ENCODE measurements around the gene FHIP2A.

Gene FHIP2A

DNA sequence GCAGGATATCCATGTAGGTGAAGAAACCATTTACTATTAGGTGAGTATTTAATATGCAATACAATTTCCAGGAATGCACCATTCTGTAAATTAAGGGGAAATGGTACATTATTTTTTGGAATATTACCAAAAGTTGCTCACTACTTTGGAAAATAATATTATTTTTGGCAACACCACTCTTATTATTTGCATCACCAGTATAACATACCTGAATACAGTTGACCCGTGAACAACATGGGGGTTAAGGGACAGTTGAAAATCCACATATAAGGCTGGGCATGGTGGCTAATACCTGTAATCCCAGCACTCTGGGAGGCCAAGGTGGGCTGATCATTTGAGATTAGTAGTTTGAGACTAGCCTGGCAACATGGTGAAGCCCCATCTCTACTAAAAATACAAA lies 21.2 kb upstream of the FHIP2A start:
- Histone ChIP-seq H3K36me3 (ENCODE audit: insufficient read depth, low read length) (no peaks in the 10 kb centered on the region), H3K4me1 (ENCODE audit: insufficient read depth, low read length) (no peaks in the 10 kb centered on the region), H3K9me3 (ENCODE audit: control insufficient read depth, insufficient read depth, low read length) (no peaks in the 10 kb centered on the region), H3K9ac (ENCODE audit: low read depth, low read length) (no peak overlapping the region)

DNA sequence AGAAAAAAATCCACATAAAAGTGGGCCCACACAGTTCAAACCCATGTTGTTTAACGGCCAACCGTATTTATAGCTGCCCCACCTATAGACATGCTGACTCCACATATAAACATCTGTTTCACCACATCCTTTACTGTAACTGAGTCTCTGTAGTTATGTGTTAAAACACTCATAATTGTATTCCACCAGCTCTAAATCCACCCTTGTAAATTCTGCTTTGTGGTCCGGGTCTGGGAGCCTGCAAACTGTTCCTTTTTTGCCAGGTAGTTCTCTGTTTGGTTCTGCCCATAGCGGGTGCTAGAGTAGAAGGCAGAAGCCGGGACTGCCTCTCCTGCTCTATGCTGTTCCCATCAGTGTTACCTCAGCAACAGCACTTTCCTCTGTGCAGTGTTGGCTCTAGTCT lies 20.2 kb upstream of the FHIP2A start:
- no peaks in the 10 kb centered on the region for H3K4me1 ChIP-seq (ENCODE audit: insufficient read depth, low read length)
- no peak overlapping the region for H3K9ac ChIP-seq (ENCODE audit: low read depth, low read length)
- no peaks in the 10 kb centered on the region for H3K9me3 ChIP-seq (ENCODE audit: control insufficient read depth, insufficient read depth, low read length)
- H3K36me3 ChIP-seq (ENCODE audit: insufficient read depth, low read length), result no peaks in the 10 kb centered on the region

DNA sequence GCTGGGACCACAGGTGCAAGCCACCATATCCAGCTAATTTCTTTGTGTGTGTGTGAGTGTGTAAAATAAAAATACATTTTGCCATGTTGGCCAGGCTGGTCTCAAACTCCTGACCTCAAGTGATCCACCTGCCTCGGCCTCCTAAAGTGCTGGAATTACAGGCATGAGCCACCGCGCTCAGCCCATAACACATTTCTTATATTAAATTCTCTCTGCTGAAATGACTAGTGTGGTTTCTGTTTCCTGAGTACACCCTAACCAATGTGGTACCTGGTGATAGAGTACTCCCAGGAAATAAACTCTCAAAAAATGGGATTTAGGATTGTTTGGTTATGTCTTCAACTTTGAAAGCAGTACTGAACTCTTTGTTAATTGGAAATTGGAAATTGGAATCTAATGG lies 19.4 kb upstream of the FHIP2A start:
- Histone ChIP-seq H3K9ac (ENCODE audit: low read depth, low read length) (no peak overlapping the region), H3K36me3 (ENCODE audit: insufficient read depth, low read length) (no peaks in the 10 kb centered on the region), H3K4me1 (ENCODE audit: insufficient read depth, low read length) (no peaks in the 10 kb centered on the region)

DNA sequence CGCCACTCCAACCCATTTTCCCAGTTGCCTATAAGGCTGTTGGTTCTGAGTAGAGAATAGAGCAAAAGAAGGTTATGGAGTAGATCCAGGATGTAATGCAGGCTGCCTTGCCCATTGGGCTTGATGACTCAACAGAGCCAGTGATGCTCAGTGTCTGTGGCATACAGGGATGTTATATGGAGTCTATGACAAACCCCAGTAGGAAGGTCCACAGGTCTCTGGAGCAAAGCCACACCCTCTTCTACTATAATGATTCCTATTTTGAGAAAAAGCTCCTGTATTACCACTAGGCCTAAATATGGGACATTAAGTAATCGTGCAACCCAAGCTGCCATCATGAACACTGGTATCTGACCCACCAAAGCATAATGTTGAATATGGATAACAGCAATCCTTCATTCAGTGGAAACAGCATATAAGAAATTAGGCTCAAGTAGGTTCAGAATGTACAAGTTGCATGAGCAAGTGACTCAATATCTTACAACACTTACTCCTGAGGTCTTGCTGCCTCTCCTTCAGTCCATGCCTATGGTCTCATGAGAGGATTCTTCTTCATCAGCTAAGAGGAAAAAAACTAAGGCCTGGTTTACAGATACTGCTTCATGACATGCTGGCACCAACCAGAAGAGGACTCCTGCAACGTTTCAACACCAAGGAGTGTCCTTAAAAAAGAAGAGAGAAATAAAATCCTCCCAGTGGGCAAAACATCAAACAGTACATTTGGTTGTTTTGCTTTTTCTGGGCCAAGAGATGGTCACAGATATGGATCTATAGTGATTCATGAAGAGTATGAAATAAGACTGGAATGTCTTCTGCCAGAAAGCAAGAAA lies 14.8 kb upstream of the FHIP2A start:
- no peak overlapping the region for H3K9ac ChIP-seq (ENCODE audit: low read depth, low read length)
- no peaks in the 10 kb centered on the region for H3K36me3 ChIP-seq (ENCODE audit: insufficient read depth, low read length)
- no peaks in the 10 kb centered on the region for H3K4me1 ChIP-seq (ENCODE audit: insufficient read depth, low read length)
- H3K9me3 ChIP-seq (ENCODE audit: control insufficient read depth, insufficient read depth, low read length), result no peaks in the 10 kb centered on the region

More for the DNA sequence above, 19.4 kb upstream of the FHIP2A start:
- H3K9me3 ChIP-seq (ENCODE audit: control insufficient read depth, insufficient read depth, low read length), result no peaks in the 10 kb centered on the region

DNA sequence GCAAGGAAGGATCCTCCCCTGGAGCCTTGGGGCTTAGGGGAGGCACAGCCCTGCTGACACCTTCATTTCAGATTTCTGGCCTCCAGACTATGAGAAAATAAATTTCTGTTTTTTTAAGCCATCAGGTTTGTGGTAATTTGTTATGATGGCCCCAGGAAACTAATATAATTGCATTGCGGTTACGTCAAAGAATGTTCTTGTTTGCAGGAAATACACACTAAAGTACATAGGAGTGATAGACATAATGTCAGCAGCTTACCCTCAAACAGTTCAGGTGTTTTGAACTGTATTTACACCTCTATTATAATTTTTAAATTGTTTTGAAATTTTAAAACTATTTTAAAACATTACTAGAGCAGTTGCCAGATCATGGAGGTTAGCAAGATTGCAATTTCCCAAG lies 12.6 kb upstream of the FHIP2A start:
- no peaks in the 10 kb centered on the region for H3K4me1 ChIP-seq (ENCODE audit: insufficient read depth, low read length)
- H3K9me3 ChIP-seq (ENCODE audit: control insufficient read depth, insufficient read depth, low read length), result no peaks in the 10 kb centered on the region

DNA sequence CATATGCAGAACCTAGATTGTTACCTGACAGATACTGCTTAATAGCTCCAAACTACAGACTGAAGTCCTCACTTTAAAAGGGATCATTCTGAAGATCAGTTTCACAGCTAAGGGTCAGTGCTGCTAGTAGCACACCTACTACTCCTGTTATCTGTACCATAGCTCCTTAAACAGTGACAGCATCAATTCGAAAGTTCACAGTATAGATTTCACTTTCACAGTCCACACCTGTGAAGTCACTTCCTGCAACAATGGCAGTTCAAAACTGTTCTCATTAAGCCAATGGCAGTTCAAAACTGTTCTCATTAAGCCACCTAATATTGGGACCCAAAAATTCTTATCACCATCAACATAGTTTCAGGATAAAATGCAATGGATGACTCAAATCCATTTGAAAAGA lies 10.7 kb upstream of the FHIP2A start:
- no peaks in the 10 kb centered on the region for H3K4me1 ChIP-seq (ENCODE audit: insufficient read depth, low read length)
- H3K9ac ChIP-seq (ENCODE audit: low read depth, low read length), result no peak overlapping the region
- H3K36me3 ChIP-seq (ENCODE audit: insufficient read depth, low read length), result no peaks in the 10 kb centered on the region
- H3K9me3 ChIP-seq (ENCODE audit: control insufficient read depth, insufficient read depth, low read length), result no peaks in the 10 kb centered on the region

More for the DNA sequence above, 12.6 kb upstream of the FHIP2A start:
- no peak overlapping the region for H3K9ac ChIP-seq (ENCODE audit: low read depth, low read length)
- no peaks in the 10 kb centered on the region for H3K36me3 ChIP-seq (ENCODE audit: insufficient read depth, low read length)

DNA sequence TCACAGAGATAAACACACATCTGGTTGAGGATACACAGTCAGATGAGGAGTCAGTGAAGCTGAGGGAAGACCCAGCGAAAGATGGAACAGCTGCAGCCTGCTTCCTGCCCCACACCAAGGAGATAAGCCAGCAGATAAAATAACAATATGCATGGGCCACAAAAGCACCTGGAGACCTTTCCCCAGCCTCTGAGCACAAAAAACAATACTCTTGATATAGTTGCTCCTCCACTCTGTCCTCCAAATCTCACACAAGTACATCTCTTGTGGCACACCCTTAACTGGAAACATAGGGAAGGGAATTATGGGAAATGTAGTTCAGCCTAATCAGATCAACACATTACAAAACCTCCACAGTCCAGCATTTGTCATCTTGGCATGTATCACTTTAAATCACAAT lies 9.7 kb upstream of the FHIP2A start:
- no peaks in the 10 kb centered on the region for H3K4me1 ChIP-seq (ENCODE audit: insufficient read depth, low read length)
- no peaks in the 10 kb centered on the region for H3K9me3 ChIP-seq (ENCODE audit: control insufficient read depth, insufficient read depth, low read length)
- H3K9ac ChIP-seq (ENCODE audit: low read depth, low read length), result no peak overlapping the region
- H3K36me3 ChIP-seq (ENCODE audit: insufficient read depth, low read length), result no peaks in the 10 kb centered on the region

DNA sequence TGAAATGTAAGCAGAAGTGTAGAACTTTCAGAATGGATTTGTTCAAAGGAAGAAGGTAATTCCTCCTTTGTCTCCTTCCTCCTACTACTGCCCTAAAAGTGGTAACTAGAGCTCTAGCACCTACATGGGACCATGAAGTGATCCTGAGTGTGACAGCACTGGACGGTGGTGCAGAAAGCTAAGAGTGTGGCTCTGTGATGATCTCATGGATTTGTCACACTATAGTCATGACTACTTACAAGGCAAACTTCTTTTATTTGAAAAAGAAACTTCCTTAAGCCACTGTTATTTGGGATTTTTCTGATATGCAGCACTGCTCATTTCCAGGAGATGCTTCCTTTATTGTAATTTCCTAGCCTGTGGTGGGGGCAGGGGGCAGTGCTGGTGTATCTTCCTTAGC lies 5.8 kb upstream of the FHIP2A start:
- Histone ChIP-seq H3K9me3 (ENCODE audit: control insufficient read depth, insufficient read depth, low read length) (peaks cover 1% of the 10 kb centered on the region; the same call in 1 of the 2 replicates), H3K4me1 (ENCODE audit: insufficient read depth, low read length) (no peaks in the 10 kb centered on the region), H3K9ac (ENCODE audit: low read depth, low read length) (no peak overlapping the region), H3K36me3 (ENCODE audit: insufficient read depth, low read length) (no peaks in the 10 kb centered on the region)

DNA sequence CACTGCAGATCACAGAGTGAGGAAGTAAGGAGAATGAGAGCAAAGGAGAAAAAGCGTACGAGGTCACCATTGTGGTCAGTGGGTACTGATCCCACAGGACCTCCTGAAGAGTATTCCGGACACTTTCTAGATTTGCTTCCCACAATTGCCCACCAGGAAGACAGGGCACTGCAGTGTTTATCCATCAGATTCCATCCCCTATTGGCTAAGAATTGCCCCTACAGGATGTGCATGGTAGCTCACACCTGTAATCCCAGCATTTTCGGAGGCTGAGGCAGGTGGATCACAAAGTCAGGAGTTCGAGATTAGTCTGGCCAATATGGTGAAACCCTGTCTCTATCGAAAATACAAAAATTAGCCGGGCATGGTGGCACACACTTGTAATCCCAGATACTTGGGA lies 5.3 kb upstream of the FHIP2A start:
- Histone ChIP-seq H3K9ac (ENCODE audit: low read depth, low read length) (no peak overlapping the region), H3K36me3 (ENCODE audit: insufficient read depth, low read length) (no peaks in the 10 kb centered on the region), H3K9me3 (ENCODE audit: control insufficient read depth, insufficient read depth, low read length) (peaks cover 3% of the 10 kb centered on the region; the same call in 1 of the 2 replicates), H3K4me1 (ENCODE audit: insufficient read depth, low read length) (no peaks in the 10 kb centered on the region)

DNA sequence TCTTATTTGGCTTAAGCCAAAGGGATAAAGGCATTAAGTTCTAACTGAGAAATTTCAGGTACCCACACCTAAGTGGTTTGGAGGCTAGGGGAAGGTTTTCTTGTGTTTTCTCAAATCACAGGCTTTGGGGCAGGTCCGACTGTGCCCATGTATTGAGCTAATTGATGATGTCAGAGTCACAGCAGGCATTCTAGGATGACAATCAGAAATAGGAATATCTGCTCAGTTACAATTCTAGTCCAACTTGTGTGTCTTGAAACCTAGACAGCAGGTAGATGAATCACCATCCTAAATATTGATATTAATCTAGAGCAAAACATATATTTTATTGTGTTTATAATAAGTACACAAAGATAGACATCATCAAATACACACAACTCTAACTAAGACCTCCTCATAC lies 2.3 kb upstream of the FHIP2A start:
- H3K4me1 ChIP-seq (ENCODE audit: insufficient read depth, low read length), result no peaks in the 10 kb centered on the region
- H3K9ac ChIP-seq (ENCODE audit: low read depth, low read length), result no peak overlapping the region
- H3K9me3 ChIP-seq (ENCODE audit: control insufficient read depth, insufficient read depth, low read length), result peaks cover 3% of the 10 kb centered on the region; the same call in 1 of the 2 replicates
- no peaks in the 10 kb centered on the region for H3K36me3 ChIP-seq (ENCODE audit: insufficient read depth, low read length)

DNA sequence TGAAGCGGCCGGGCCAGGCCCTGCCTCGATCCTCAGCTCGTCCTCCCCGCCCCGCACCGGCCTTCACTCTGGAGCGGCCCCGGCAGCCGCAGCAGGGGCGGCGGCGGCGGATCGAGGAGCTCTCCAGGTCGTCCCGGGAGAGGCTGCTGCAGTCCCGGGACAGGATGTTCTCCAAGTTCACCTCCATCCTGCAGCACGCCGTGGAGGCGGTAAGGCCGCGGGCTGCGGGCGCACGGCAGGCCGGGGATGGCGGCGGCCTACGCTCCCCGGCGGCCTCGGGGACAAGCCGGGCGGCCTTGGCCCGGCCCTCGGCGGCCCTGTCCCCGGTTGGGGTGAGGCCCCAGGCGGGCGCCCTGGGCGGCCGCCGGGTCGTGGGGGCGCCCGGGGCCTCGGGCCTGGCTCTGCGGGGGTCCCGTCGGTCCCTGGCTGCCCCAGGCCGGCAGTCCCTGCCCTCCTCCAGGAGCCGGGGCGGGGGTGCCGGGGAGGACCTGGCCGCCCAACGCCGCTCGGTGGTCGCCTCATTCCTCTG lies 399 bp downstream of the FHIP2A start:
- Histone ChIP-seq H3K36me3 (ENCODE audit: insufficient read depth, low read length) (no peaks in the 10 kb centered on the region), H3K4me1 (ENCODE audit: insufficient read depth, low read length) (no peaks in the 10 kb centered on the region), H3K9me3 (ENCODE audit: control insufficient read depth, insufficient read depth, low read length) (peaks cover 3% of the 10 kb centered on the region; the same call in 1 of the 2 replicates), H3K9ac (ENCODE audit: low read depth, low read length) (peak overlapping the region; percentile 98)

DNA sequence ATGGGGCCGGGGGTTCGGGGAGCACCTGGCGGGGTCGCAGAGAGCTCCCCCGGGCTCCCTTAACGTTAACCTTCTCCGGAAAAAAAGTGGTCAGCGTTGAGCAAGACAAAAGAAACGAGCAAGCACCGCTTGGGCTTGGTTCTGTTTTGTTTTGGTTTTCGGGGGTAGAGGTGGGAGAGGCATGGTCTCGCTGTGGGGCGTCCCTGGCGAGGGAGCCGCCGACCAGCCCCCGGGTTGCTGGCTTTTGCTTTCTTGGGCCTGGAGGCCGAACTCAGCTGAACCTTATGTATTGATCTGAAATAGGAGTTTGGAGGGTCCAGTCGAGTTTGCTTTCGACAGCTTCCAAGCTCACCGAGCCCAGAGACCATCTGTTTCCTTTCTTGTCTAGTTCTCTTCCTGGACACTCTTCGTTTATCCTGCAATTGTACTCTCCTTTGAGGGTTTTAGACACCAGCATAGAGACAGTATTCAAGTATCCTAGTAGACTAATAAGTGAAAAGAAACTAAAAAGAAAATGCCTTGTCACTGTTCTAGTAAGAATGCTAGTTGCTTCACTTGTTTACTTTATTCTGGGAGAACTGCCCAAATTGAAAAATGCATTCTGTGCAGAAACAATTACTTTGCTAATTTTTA lies 980 bp downstream of the FHIP2A start:
- H3K9ac ChIP-seq (ENCODE audit: low read depth, low read length), result peak overlapping the region; percentile 98
- no peaks in the 10 kb centered on the region for H3K4me1 ChIP-seq (ENCODE audit: insufficient read depth, low read length)
- no peaks in the 10 kb centered on the region for H3K36me3 ChIP-seq (ENCODE audit: insufficient read depth, low read length)
- peaks cover 3% of the 10 kb centered on the region; the same call in 1 of the 2 replicates for H3K9me3 ChIP-seq (ENCODE audit: control insufficient read depth, insufficient read depth, low read length)

DNA sequence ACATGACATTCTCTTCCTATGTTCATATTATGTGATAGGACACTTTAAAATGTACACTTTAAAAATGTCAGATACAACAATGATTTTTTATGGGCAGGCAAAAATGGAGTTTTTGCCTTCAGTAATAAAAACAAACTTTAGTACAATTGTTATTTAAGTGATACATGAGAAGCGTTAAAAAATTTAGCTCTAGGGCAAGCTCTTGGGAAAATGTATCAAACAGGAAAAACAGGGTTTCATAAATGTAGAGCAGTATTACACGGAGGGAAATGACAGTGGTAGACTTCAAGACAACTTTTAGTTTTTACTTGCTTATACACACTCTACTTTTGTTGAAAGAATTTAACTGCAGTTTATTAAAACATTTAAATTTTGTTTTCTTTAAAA lies 1.5 kb downstream of the FHIP2A start:
- Histone ChIP-seq H3K9me3 (ENCODE audit: control insufficient read depth, insufficient read depth, low read length) (peaks cover 3% of the 10 kb centered on the region; the same call in 1 of the 2 replicates), H3K4me1 (ENCODE audit: insufficient read depth, low read length) (no peaks in the 10 kb centered on the region), H3K9ac (ENCODE audit: low read depth, low read length) (peak overlapping the region; percentile 98; the same call in 1 of the 2 replicates), H3K36me3 (ENCODE audit: insufficient read depth, low read length) (no peaks in the 10 kb centered on the region)

DNA sequence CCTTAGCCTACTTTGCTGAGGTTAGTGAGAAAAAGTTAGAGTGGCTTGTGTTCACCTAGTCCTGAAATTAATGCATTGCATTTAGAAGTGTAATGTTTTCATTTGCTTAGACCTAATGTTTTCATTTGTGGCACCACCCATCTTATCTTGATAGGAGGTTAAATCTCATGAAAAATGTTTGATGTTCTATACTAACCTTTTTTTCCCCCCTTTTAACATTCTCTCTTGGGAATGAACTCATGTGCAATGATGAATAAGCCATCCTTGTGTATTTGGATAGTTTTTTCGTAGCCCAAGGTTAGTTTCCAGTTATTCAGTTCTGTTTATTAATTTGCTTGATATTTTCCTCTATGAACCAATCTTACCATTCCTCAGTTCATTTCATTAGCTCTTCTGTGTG lies 2.8 kb downstream of the FHIP2A start:
- no peaks in the 10 kb centered on the region for H3K36me3 ChIP-seq (ENCODE audit: insufficient read depth, low read length)
- no peak overlapping the region for H3K9ac ChIP-seq (ENCODE audit: low read depth, low read length)

More for the DNA sequence above, 2.8 kb downstream of the FHIP2A start:
- Histone ChIP-seq H3K9me3 (ENCODE audit: control insufficient read depth, insufficient read depth, low read length) (peaks cover 3% of the 10 kb centered on the region; the same call in 1 of the 2 replicates), H3K4me1 (ENCODE audit: insufficient read depth, low read length) (no peaks in the 10 kb centered on the region)
